NB4 (cell line): Measurements from ENCODE around the gene OSBPL7.

Experiments
- CTCF ChIP-seq: IDR thresholded peaks from one replicate; pipeline ENCODE4 v1.5.1; 2012; ENCODE audit warnings: low read depth, low read length
- MYC ChIP-seq: IDR thresholded peaks from 2 replicates; pipeline ENCODE4 v1.6.1; 2011; ENCODE audit warnings: low read depth, low read length
- POLR2A ChIP-seq: IDR thresholded peaks from 2 replicates; pipeline ENCODE4 v1.6.1; 2011; ENCODE audit warnings: mild to moderate bottlenecking; ENCODE audit not compliant: insufficient read length; ENCODE audit errors: extremely low read depth
- TF ChIP-seq, protein P1 (sequence below): IDR thresholded peaks from 2 replicates; pipeline ENCODE4 v1.6.1; 2011; ENCODE audit warnings: low read depth, low read length

DNA sequence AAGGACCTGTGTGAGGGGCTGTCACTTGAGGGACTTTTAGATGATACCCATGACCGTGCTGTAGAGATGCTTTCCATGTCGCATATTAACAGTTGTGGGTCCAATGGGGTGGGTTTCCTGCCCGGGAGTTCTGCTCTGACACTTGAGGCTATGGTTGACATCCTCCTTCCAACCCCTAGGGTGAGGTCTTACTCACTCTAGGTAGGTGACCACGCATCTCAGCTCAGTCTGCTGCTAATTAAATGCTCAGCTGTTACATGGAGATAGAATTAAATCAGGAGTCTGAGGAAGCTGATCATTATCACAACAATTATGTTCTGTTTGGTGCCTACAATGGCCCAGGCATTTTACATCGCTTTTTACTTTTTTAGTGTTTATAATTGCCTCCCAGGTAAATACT, 40.2 kb downstream of the OSBPL7 start:
- TF ChIP-seq CTCF: no peak
- no peak for TF ChIP-seq POLR2A
- no peak for TF ChIP-seq MYC
- TF ChIP-seq, protein P1, sequence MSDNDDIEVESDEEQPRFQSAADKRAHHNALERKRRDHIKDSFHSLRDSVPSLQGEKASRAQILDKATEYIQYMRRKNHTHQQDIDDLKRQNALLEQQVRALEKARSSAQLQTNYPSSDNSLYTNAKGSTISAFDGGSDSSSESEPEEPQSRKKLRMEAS: no peak
